Lower leg skin (tissue), 4 donors: ENCODE results near the gene PCBP2. TPM values are rescaled to one million over a fixed set of nuclear protein-coding genes. Genes with fewer than 3 reads are reported as not detected.

Experiments used
- total RNA-seq, 4 donors: library from RNA; depleted of rRNA; stranded (reverse); fragments of >200 nt; gene quantifications; one replicate each; pipeline ENCODE4 v1.1.0, GENCODE V29; 2016

PCBP2 gene
- total RNA-seq, 4 donors from 2014 or later: 343 to 507 (median 389) TPM

Other genes starting within 250 kb of the PCBP2 start
- 10 to 100 TPM in 1 of 4 donors, 1 to 10 TPM in 3; 6.5 to 13.2 (median 7.8) TPM for gene ITGB7, start 244.9 kb upstream of the PCBP2 start, total RNA-seq
- gene RARG, start 219.9 kb upstream of the PCBP2 start, total RNA-seq: 100 to 1,000 TPM; 160 to 207 (median 199) TPM
- gene ESPL1, start 183.8 kb upstream of the PCBP2 start, total RNA-seq: 10 to 100 TPM in 1 of 4 donors, 1 to 10 TPM in 3; 4.7 to 13.6 (median 5.8) TPM
- 100 to 1,000 TPM; 522 to 562 (median 543) TPM for gene PFDN5, start 156.6 kb upstream of the PCBP2 start, total RNA-seq
- gene MYG1, start 152.4 kb upstream of the PCBP2 start, total RNA-seq: 10 to 100 TPM; 39.2 to 53.5 (median 46.8) TPM
- 10 to 100 TPM; 41.4 to 47.1 (median 44.8) TPM for gene AAAS, start 130.5 kb upstream of the PCBP2 start, total RNA-seq
- gene SP7, start 115.7 kb upstream of the PCBP2 start, total RNA-seq: not detected
- 100 to 1,000 TPM in 2 of 4 donors, 10 to 100 TPM in 2; 89.6 to 111 (median 100) TPM for gene SP1, start 71.9 kb upstream of the PCBP2 start, total RNA-seq
- gene AMHR2, start 28.2 kb upstream of the PCBP2 start, total RNA-seq: under 1 TPM in 1 of 4 donors, not detected in 3; 0.62 TPM
- 10 to 100 TPM; 33.2 to 62.6 (median 49.9) TPM for gene PRR13, start 10.4 kb upstream of the PCBP2 start, total RNA-seq
- 10 to 100 TPM in 2 of 4 donors, 1 to 10 TPM in 2; 6.4 to 12.8 (median 9.4) TPM for gene MAP3K12, start 47.4 kb downstream of the PCBP2 start, total RNA-seq
- gene TARBP2, start 49.2 kb downstream of the PCBP2 start, total RNA-seq: 10 to 100 TPM; 25.9 to 34.1 (median 31.0) TPM
- gene NPFF, start 55.4 kb downstream of the PCBP2 start, total RNA-seq: not detected
- 10 to 100 TPM; 25.1 to 34.4 (median 29.0) TPM for gene ATF7, start 174.3 kb downstream of the PCBP2 start, total RNA-seq
- gene ATP5MC2, start 224.0 kb downstream of the PCBP2 start, total RNA-seq: 100 to 1,000 TPM; 214 to 533 (median 318) TPM